ENCODE measurements around the gene ADISSP.

Gene ADISSP

GRCh38 chr20:3753501-3754275 lies 13.9 kb downstream of the ADISSP start:
- DNase-seq: no peak

DNA sequence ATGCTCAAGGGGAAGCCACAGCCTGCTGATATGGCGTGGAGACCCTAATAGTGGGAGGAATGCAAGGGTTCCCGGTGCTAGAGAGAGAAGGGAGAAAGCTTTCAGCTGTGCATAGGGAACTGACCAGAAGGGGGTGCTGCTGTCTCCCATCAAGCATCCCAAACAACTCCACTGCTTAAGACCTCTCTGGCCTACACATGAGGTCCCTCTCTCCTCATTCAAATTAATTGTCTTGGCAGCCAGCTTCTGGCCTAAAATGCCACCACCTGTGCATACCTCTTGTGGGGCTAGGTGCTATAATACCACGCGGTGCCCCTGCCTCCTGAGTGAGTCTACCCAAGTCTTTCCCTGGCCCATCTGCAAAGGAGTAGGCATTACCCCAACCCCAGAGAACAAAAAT lies 14.5 kb downstream of the ADISSP start:
- DNase-seq: peak; percentile 14

DNA sequence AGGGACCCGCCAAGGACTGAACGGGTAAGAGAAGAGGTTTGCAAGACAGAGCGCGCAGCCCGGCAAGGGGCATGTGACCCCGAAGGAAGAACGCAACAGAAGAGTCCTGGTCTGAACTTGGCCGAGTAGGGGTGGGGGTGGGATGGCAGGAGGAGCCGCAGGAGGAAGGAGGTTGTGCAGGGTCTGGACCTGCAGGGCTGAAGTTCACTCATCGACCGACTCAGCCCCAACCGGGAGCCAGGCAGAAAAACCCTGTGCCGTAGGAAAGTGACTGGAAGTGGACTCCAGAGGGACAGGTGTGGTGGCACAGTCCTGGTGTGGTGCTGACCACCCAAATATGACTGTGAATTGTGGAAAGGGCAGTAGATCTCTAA lies 15.2 kb downstream of the ADISSP start:
- no peak for DNase-seq

- no peak for DNase-seq
These were observed 15.7 kb downstream of the ADISSP start for GRCh38 chr20:3751675-3752385.

DNA sequence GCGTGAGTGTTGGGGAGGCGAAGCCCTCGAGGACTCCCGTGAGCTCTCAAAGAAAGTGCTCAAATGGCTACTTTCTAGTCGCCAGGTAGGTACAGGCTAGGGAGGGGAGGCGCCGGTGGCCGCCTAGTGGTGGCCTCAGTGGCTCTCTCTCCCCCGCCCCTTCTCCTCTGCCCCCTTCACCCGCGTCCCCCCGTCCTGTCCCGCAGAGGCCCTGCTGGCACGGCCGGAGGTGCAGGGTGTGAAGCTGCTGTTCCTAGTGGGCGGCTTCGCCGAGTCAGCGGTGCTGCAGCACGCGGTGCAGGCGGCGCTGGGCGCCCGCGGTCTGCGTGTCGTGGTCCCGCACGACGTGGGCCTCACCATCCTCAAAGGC lies 16.3 kb downstream of the ADISSP start:
- no peak for DNase-seq

DNA sequence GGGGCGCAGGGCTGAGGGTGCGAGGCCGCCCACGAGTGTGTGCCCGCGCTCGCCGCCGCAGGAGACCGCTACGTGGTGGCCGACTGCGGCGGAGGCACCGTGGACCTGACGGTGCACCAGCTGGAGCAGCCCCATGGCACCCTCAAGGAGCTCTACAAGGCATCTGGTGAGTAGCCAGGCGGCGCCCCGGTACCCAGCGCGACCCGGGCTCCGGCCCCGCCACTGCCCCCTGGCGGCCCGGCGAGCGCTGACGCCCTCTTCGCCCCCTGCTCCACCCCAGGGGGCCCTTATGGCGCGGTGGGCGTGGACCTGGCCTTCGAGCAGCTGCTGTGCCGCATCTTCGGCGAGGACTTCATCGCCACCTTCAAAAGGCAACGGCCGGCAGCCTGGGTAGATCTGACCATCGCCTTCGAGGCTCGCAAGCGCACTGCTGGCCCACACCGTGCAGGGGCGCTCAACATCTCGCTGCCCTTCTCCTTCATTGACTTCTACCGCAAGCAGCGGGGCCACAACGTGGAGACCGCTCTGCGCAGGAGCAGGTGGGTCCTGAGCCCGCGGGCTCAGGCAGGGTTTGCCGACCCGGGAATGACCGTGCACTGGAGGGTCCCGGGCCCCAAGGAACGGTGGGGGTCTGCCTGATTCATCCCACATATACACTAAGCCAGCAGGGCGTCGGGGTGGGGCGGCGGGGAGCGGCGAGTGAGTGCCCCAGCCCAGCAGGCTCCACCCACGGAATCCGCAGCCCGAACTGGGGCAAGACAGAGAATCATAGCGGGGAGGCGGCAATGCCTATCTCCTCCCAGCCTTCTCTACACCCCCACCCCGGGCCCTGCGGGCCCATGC lies 17.6 kb downstream of the ADISSP start:
- DNase-seq: no peak

- no peak for DNase-seq
These were observed 18.4 kb downstream of the ADISSP start for GRCh38 chr20:3749087-3749688.

- DNase-seq: no peak
These were observed 19.5 kb downstream of the ADISSP start for GRCh38 chr20:3748073-3748472.

DNA sequence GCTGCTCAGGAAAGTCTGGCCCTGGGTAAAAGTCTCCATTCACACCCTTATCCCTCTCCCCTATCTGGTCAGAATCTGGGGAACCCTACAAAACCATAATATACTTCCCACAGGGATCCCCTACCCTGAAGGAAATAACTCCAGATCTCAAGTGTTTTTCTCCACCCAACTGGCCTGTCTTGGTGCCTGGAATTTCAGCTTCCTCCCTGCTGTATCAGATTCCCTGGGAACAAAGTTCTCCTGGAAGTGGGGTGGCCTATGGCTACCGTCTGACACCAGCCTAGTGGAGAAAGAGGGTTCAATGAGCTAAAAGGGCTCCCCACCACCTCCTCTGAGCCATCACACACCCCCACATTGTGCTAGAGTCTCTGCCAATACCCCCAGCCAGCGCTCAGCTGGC lies 20.1 kb downstream of the ADISSP start:
- no peak for DNase-seq

DNA sequence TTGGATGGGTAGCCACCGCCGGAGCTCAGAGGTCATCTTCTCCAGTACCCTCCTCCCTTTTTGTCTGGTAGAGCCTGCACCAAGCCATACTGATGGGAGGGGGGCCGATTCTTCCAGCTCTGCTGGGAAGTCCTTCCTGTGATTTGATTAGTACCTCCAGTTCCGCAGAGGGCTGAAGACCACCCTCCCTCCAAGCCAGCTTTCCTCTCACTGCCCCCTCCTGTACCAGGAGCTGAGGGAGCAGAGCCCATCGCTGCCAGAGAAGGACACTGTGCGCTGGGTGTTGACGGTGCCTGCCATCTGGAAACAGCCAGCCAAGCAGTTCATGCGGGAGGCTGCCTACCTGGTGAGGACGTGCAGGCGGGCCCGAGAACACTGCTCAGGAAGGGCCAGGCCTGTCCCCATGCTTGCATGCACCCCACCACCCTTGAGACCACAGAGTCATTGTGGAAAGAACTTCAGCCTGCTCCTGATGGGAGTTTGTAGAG lies 21.8 kb downstream of the ADISSP start:
- no peak for DNase-seq

- DNase-seq: no peak
These were observed 22.5 kb downstream of the ADISSP start for GRCh38 chr20:3744806-3745685.

DNA sequence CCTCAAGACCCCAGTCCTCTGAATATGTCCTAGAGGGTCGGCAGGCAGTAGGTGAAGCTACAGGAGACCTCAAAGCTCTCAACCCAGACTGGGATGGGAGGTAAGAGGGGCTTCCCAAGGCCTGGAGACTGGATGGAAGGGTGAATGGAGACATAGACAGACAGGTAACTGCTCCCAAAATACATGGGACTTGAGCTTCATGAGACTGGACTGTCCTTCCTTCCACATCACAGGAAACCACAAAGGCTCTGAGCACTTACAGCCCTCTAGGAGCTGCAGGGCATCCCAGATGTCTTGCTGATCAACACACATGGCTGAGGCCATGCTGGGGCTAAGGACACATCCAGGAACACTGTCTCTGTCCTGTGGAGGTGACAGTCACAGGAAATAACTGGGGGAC lies 23.5 kb downstream of the ADISSP start:
- no peak for DNase-seq

- no peak for DNase-seq
These were observed 24.3 kb downstream of the ADISSP start for GRCh38 chr20:3743251-3743650.

- no peak for DNase-seq
These were observed 25.6 kb downstream of the ADISSP start for GRCh38 chr20:3741836-3742458.

DNA sequence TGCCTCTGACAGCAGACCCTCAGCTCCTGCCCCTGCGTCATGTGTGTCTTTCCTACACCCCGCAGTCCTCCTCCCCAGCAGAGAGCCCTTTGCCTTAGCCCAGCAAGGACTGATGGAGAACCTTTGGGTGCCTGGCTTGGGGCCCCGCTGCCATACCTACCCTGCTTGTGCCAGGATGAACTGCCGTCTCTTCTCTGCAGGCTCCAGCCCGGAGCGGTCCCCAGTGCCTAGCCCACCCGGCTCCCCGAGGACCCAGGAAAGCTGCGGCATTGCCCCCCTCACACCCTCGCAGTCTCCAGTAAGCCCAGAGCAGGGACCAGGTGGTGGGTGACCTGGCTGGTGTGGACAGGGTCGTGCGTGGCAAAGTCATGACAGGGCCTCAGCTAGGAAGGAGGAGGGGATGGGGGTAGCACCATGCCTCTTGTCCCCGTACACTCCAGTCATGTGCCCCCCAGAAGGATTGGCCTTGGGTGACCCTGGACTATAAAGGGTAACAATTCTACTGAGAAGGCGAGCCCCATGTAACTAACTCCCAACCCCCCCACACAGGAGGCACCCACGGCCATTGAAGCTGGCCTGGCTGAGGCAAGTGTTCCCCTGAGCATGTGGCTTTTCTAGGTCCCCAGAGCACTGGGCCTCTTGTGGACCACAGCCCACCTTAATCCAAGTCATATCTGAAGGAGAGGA lies 26.8 kb downstream of the ADISSP start:
- no peak for DNase-seq

- no peak for DNase-seq
These were observed 27.6 kb downstream of the ADISSP start for GRCh38 chr20:3739926-3740451.

- DNase-seq: no peak
These were observed 28.3 kb downstream of the ADISSP start for GRCh38 chr20:3739054-3739925.

DNA sequence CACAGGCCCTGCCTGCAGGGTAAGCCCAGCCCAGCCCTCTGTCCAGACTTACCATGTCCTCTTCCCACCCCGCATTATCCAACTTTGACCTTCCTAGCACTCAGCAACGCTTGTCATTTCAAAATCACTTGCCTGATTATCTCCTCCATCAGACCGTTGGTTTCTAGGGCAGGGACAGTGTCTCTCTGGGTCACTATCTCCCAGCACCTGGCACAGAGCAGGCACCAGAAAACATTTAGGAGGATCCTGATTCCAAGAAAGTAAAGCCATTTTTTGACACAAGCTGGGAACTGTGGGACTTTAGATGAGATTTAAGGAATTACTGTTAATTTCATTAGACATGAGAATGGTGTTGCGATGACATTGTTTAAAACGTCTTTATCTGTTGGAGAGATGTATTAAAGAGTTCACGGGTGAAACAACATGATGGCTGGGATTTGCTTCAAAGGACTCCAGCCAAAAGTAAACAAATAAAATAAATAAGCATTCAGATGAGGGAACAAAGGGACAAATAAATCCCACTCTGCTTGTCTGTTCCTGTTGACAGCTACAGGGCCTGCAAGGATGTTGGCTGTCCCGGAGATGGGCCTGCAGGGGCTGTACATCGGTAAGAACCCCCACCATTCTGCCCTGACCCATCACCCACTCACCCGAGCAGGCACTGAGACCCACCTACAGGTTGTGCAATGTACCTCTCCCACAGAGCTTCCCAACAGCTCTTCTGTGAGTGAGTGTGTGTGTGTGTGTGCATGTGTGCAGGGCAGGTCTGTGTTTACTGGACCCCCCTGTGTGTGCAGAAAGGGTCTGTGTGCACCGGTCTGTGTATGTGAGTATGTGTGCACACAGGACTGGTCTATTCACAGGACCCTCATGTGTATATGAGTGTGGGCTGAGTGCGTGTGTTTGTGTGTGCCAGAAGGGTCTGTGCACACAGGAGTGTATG lies 29.2 kb downstream of the ADISSP start:
- no peak for DNase-seq

GRCh38 chr20:3735768-3736167 lies 31.8 kb downstream of the ADISSP start:
- DNase-seq: no peak

All from GF-D8 (cell line).